GM15510 (cell line): ENCODE data around the gene CSRNP3.

ENCODE experiments used
- POLR2A ChIP-seq: IDR thresholded peaks from 3 replicates; pipeline ENCODE4 v1.6.1; 2011; ENCODE audit warnings: borderline replicate concordance; ENCODE audit not compliant: insufficient read length; ENCODE audit errors: extremely low read depth

The CSRNP3 gene

DNA sequence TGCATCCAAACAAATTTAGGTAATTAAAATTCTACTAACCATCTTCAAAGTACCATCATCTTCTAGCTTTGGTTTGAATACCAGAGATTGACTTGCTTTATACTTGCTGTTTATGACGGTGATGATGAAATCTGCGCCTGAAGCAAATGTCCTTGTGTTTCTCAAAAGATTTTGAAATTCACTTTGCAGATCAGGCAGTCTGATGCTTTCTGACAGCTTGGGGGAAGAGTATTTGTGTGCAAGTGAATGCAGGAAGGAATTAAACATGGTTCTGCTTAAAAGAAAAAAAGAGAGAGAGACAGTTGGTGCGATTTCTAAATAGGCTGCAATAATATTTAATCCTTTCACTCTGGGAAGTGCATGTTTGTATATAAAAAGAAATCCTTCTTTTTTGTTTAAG, 29.6 kb downstream of the CSRNP3 start:
- no peak for TF ChIP-seq POLR2A

DNA sequence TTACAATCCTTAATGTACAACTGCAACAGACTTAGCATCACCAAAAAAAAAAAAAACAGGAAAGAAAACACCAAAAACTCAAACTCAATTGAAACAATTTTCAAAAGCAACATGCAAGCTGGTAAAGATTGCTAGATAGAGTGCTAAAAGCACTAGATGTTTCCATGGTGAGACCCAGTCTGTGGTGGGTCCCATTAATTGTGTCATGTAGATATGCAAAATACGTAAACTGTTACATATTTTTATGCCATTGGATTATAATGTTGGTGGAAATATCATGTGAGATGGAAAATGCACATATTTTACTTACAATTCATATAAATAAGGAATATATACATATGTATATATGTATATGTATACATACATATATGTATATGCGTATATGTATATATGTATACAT, 30.5 kb downstream of the CSRNP3 start:
- no peak for TF ChIP-seq POLR2A

DNA sequence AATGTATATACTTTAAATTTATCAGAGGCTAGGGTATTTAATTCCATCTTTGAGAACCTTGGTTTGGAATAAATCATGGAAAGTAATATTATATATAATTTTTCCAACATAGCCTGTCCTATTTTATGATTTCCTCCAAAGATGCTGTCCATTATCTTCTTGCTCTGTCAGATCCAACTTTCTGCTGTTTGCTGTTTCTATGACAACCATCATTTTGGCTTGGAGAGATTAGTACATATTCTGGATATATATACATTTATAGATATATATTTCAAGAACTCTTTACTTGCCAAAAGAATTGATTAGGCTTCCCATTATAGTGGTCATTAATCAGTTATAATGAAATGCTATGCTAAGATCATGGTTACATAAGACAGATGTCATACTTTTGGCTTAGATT, 31.3 kb downstream of the CSRNP3 start:
- TF ChIP-seq POLR2A, result no peak

DNA sequence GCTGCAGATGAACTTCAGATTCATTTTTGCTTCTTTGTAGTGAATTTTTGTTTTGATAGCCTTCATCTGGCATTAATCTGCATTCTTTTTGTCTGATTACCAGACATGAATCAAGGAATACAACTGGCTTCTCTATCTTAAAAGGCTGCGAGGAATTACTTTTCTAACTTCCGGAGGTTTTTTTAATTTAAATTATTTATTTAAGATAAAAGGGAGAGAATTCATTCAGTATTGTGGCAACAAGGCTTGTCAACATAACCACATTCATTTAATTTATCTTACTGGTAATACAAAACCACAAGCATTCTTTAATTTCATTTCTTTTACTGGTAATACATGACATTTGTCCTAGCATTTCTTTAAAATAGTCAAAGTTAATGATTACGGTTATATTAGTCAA, 36.0 kb downstream of the CSRNP3 start:
- no peak for TF ChIP-seq POLR2A

DNA sequence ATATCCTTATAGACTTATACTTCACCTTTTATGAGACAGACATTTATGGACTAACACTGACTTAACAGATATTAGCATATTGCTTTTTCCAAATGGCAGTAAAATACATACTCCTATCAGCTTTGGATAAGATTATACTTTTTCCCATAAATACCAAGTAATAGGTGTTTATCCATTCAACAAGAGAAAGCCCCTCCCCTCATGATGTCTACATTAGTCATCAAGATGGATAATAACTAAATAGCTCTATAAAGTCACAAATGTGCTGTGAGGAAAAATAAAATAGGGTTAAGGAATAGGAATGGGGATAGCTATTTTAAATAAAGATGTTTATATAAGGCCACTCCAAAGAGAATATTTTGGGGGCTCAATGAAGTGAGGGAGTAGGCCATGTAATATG, 39.4 kb downstream of the CSRNP3 start:
- TF ChIP-seq POLR2A, result no peak

DNA sequence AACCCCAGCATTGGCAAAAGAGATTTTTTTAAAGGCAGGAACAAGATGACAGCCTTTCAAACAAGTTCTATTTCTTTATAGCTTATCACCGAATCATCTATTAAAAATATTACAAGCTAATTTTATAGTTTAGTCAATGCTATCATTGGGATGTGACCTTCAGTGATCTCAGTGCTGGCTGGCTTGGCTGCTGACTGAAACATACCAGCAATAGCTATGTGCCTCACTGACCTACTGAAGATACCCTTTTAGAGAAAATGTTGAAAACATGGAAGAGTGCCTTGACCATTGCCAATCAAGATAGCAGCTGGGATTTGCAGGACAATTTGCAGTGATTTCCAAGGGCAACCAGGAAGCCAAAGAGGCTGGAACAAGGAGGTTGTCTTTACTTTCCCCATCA, 44.0 kb downstream of the CSRNP3 start:
- no peak for TF ChIP-seq POLR2A

DNA sequence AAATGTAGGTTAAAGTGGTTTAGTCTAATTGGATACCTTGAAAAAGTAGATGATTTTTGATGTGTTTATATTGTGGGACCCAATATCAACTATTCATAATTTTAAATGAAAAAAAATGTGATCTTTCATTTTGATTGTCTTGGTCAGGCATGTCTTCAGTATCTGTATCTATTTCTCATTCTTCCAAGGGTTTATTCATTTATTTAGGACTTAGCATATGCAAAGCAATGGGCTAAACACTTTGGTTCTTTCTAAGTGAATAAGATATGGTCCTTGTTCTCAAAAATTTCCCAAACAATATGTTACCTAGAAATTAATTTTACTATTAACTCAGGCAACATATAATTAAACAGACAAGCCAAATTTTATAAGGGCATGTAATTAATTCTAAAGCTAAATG, 49.1 kb downstream of the CSRNP3 start:
- TF ChIP-seq POLR2A, result no peak

DNA sequence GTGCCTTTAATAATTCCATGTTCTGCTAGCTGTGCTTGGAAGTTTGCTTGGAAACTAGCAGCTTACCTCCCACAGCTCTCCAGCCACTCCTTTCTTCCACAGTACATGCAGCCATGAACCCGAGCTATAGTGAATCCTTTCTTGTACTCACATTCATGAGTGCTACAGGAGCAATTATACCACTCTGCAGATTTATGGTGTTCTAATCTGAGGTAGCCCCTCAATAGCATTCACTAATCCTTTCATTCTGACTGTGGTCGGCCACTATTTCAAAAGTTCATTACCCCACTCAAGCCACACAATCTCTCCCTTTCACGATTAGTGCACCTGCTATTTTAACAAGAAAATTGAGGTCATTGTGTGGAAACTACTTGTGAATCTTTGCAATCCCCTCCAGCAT, 53.2 kb downstream of the CSRNP3 start:
- no peak for TF ChIP-seq POLR2A

DNA sequence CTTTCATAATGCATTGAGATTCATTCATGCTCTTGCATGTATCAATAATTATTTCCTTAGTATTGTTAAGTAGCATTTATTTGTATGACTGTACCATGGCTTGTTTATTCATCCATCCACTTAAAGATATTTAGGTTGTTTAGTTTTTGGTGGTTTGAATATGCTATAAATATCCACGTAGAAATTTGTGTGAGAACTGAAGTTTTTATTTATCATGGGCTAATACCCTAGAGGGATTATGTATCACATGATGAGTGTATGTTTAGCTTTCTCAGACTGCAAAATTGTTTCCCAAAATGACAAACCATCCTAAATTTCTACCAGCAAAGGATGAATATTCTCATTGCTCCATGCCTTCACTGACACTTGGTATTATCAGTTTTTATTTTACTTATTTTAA, 55.2 kb downstream of the CSRNP3 start:
- TF ChIP-seq POLR2A, result no peak

DNA sequence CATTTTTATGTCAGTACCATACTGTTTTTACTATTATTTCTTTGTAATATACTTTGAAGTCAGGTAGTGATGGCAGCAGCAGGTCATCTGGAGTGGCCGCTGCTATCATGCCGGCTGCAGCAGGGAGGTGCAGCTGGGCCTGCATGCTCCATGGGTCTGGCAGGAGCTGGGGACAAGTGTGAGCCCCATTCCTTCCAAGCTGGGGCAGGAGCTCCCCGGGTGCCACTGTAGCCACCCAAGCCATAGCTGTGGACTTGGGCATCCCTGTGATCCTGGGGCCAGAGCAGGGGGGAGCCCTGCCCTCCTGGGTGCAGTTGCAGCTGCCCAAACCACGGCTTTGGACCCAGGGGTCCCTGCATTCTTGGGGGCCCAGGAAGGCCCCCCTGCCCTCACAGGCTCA, 59.2 kb downstream of the CSRNP3 start:
- TF ChIP-seq POLR2A, result no peak

DNA sequence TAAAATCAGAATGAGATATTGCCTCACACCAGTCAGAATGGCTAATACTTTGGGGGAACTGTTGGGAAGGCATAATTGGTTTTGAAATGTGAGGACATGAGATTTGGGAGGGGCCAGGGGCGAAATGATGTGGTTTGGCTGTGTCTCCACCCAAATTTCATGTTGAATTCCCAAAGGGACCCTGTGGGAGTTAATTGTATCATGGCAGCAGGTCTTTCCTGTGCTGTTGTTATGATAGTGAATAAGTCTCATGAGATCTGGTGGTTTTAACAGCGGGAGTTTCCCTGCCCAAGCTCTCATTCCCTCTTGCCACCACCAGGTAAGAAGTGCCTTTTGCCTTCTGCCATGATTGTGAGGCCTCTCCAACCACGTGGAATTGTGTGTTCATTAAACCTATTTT, 59.6 kb downstream of the CSRNP3 start:
- TF ChIP-seq POLR2A, result no peak

DNA sequence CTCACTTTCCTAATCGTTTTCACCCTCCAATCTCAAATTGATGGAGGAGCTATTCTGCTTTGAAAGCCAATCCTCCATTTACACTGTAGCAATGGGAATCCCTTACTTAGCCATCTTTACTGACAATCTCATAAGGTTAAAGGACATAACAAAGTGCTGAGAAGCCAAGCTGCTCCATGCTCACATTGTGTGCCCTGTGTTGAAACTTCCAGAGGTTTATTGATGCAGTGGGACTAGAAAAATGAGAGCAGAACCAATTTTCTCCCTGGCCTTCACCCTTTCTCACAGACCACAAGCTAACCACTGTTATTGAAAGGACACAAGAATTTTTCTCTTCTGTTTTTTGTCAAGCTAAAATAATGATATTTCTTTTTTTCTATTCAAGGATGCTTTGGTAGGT, 63.8 kb downstream of the CSRNP3 start:
- TF ChIP-seq POLR2A, result no peak

DNA sequence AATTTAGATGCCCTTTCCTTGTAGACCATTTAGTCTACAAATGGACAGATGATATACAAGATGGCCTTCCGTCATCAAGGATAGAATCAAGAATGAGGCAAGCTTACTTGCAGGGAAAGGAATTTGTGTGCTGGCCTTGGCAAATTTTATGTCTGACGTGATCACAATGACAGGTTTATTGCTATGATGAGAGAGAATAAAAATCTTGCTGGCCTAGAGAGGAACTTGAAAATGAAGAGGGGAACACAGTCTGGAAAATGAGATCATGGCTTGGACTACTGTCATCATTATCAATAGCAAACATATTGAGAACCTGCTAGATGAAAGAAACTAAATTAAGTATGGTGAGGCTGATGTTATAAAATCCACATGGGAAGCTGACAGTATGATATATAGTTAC, 66.0 kb downstream of the CSRNP3 start:
- TF ChIP-seq POLR2A, result no peak

DNA sequence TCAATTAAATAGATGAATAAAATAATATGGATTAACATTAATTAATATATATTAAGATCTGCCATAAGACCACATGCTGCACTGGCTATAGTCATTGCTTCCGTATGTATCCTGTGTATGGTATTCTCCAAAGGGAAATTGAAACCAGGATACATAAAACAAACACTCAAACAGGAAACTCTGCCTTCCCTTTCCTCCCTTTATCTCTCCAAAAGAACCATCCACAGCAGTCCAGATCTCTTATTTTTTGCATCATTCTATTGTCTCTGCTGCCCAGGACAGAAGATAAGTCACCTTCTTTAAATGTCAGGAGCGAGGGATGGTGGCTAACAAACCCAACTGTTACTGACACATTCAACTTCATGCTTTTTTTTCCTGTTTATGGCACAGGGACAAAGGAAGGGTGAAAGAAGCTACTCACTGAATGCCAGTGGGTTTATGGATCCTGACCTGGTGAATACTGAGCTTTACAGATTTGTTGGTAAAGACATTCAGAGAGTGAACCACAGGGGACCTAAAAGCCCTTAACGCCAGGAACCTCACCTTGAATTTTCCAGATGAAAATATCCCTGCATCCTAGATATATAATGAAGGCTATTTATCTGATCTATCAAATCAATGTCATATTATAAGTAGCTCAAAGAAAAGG, 67.5 kb downstream of the CSRNP3 start:
- no peak for TF ChIP-seq POLR2A

DNA sequence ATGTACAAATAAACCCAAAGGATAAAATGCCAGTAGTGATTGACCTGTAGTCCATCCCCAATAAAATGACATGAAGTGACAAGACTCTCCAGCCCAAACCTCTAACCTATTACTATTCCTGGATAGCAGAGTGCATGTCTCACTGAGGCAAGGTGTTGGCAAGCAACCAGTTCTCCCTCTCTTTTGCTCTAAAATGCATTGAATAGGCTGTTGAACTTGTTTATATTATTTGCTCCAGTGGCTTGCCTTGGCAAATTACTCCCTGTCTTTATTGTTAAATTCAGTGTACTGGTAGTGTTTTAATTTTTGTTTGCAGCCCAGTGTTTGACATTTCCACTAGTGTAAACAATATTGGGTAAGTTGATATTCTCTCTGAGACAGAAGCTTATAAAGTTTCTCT, 70.5 kb downstream of the CSRNP3 start:
- TF ChIP-seq POLR2A, result no peak

DNA sequence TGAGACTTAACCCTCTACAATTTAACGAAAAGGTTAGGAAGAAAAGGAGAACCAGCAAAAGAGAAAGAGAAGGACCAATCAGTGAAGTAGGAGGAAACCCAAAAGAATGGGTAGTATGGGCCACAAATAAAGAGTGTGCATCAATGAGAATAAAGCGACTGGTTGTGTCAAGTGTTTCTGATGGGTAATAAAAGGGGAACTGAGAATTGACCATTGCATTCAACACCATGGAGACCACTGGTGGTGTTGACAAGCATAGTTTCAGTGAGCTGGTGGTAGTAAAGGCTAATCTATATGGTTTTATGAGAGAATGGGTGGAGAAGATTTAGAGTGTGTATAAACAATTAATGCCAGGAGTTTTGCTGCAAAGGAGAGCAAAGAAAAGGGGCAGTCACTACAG, 75.4 kb downstream of the CSRNP3 start:
- no peak for TF ChIP-seq POLR2A

DNA sequence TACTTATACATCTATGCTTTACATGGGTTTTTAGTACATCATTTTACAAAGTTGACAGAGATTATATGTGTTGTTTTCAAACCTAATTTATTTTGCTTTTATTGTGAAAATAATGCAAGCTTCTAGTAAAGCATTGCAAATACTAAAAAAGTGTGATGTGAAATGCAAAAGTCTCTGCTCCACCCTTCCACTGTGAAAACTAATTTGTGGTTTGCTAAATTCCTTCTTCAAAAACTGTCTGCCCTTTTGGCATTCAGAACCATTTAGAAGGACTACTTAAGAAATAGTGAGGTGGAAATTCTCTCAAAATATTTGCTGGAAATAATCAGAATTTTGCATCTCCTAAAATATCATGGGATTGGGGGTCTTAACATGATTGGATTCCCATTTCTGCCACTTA, 78.4 kb downstream of the CSRNP3 start:
- TF ChIP-seq POLR2A, result no peak
